Stimulated activated CD4-positive, alpha-beta T cell treated with anti-CD3 and anti-CD28 coated beads, Interleukin-1b, Interleukin-23, amount 100 ng/mL, for 48 hours (primary cell): Measurements from ENCODE around the gene RILP.

ENCODE experiments used
- DNase-seq: peaks from one replicate; pipeline ENCODE4 v3.0.0-alpha.2; 2020

RILP gene

GRCh38 chr17:1597861-1598342, 51.8 kb downstream of the RILP start:
- no peak for DNase-seq
